Smooth muscle cell (in vitro differentiated cells): Measurements from ENCODE around the gene HECA. TPM values are rescaled to one million over a fixed set of nuclear protein-coding genes. Genes with fewer than 3 reads are reported as not detected.
"Not testable (repeated sequence)": the region's sequence is repeated elsewhere in the genome, so short reads cannot be mapped to it uniquely, and the experiment has no call there.

Experiments used
- DNase-seq: peaks from one replicate; lab custom pipeline; 2025; ENCODE audit not compliant: unreplicated experiment; lab: John Stamatoyannopoulos, UW
- H2AFZ ChIP-seq: fragments of 200-600 bp; sonication (generic); 2 replicates; pipeline ENCODE4 v1.6.0; 2016; ENCODE audit warnings: antibody characterized with exemption, low read depth, mild to moderate bottlenecking
- H3F3A ChIP-seq: fragments of 200-600 bp; sonication (generic); 2 replicates; pipeline ENCODE4 v1.6.0; 2017; ENCODE audit warnings: antibody characterized with exemption, low read depth
- H3K27ac ChIP-seq: fragments of 200-600 bp; sonication (generic); 2 replicates; pipeline ENCODE4 v1.5.1; 2016; ENCODE audit warnings: low read depth, mild to moderate bottlenecking
- H3K27me3 ChIP-seq: fragments of 200-600 bp; sonication (generic); 2 replicates; pipeline ENCODE4 v1.6.1; 2016; ENCODE audit warnings: low read depth, mild to moderate bottlenecking
- H3K36me3 ChIP-seq: fragments of 200-600 bp; sonication (generic); 2 replicates; pipeline ENCODE4 v1.5.1; 2016; ENCODE audit warnings: low read depth
- H3K4me1 ChIP-seq: fragments of 200-600 bp; sonication (generic); 2 replicates; pipeline ENCODE4 v1.5.1; 2016; ENCODE audit warnings: low read depth
- H3K4me2 ChIP-seq: fragments of 200-600 bp; sonication (generic); 2 replicates; pipeline ENCODE4 v1.6.0; 2016; ENCODE audit warnings: mild to moderate bottlenecking
- H3K4me3 ChIP-seq: fragments of 200-600 bp; sonication (generic); 2 replicates; pipeline ENCODE4 v1.5.1; 2016; ENCODE audit warnings: mild to moderate bottlenecking
- H3K79me2 ChIP-seq: fragments of 200-600 bp; sonication (generic); 2 replicates; pipeline ENCODE4 v1.6.0; 2016; ENCODE audit warnings: low read depth, mild to moderate bottlenecking
- H3K9ac ChIP-seq: fragments of 200-600 bp; sonication (generic); 2 replicates; pipeline ENCODE4 v1.6.0; 2016; ENCODE audit warnings: low read depth
- H3K9me3 ChIP-seq: fragments of 200-600 bp; sonication (generic); replicated peaks from 2 replicates; pipeline ENCODE4 v1.5.1; 2016; ENCODE audit warnings: low read depth
- H4K20me1 ChIP-seq: fragments of 200-600 bp; sonication (generic); 2 replicates; pipeline ENCODE4 v1.6.0; 2016; ENCODE audit warnings: low read depth
- CTCF ChIP-seq: fragments of 200-600 bp; sonication (generic); IDR thresholded peaks from 2 replicates; pipeline ENCODE4 v1.5.1; 2017; ENCODE audit warnings: borderline replicate concordance, mild to moderate bottlenecking, antibody characterized with exemption; ENCODE audit not compliant: insufficient read depth, poor library complexity, severe bottlenecking
- WGBS: methylation state at CpG from one replicate; pipeline ENCODE4 v1.1.7; 2016; ENCODE audit warnings: low lambda C conversion rate; 5-methylcytosine and 5-hydroxymethylcytosine counted together
- polyA plus RNA-seq: library from polyadenylated mRNA; unstranded; fragments of >200 nt; fragmentation: Nextera tagmentation; extraction: Ambion mirVana; gene quantifications from 2 replicates; pipeline ENCODE4 v1.2.1, GENCODE V29; 2016
- total RNA-seq: library from RNA; depleted of rRNA; stranded (reverse); fragments of >200 nt; gene quantifications from 2 replicates; pipeline ENCODE4 v1.2.3, GENCODE V29; 2014

The HECA gene
- total and polyA plus RNA-seq, 2 experiments from 2014 or later: 7.7 to 19.7 TPM

- no peak for TF ChIP-seq CTCF
- DNase-seq: no peak
- Histone ChIP-seq H3K27me3 (no peaks in the 10 kb centered on the region), H3K9ac (no peak overlapping the region), H3K36me3 (no peaks in the 10 kb centered on the region), H2AFZ (no peak overlapping the region), H4K20me1 (peaks cover 10% of the 10 kb centered on the region), H3K4me1 (peaks cover 28% of the 10 kb centered on the region), H3K27ac (peak overlapping the region; percentile 51), H3K79me2 (peaks cover 68% of the 10 kb centered on the region), H3K4me3 (no peak overlapping the region), H3K9me3 (no peaks in the 10 kb centered on the region), H3K4me2 (peak overlapping the region; percentile 41), H3F3A (no peaks in the 10 kb centered on the region)
Observed at GRCh38 chr6:139153855-139154254, 19.0 kb downstream of the HECA start.

- Histone ChIP-seq H3K36me3 (no peaks in the 10 kb centered on the region), H3K9ac (no peak overlapping the region), H3F3A (no peaks in the 10 kb centered on the region), H2AFZ (no peak overlapping the region), H3K4me2 (peak overlapping the region; percentile 41), H3K79me2 (peaks cover 56% of the 10 kb centered on the region), H3K27ac (peak overlapping the region; percentile 51), H3K4me3 (no peak overlapping the region), H4K20me1 (no peaks in the 10 kb centered on the region), H3K9me3 (no peaks in the 10 kb centered on the region), H3K27me3 (no peaks in the 10 kb centered on the region), H3K4me1 (peaks cover 28% of the 10 kb centered on the region)
- no peak for TF ChIP-seq CTCF
- DNase-seq: no peak
- 88% methylated on average over 9 of the region's 9 CpGs for WGBS
Observed at GRCh38 chr6:139154881-139155547, 20.1 kb downstream of the HECA start.

- Histone ChIP-seq H3K27me3 (no peaks in the 10 kb centered on the region), H3K4me1 (peaks cover 19% of the 10 kb centered on the region), H3K9ac (no peak overlapping the region), H3K36me3 (no peaks in the 10 kb centered on the region), H3K9me3 (no peaks in the 10 kb centered on the region), H3K27ac (peak overlapping the region; percentile 44), H3F3A (no peaks in the 10 kb centered on the region), H4K20me1 (no peaks in the 10 kb centered on the region), H3K4me2 (no peak overlapping the region), H3K79me2 (peaks cover 46% of the 10 kb centered on the region), H3K4me3 (no peak overlapping the region), H2AFZ (no peak overlapping the region)
- no peak for TF ChIP-seq CTCF
- no peak for DNase-seq
- WGBS: 90% methylated on average over 5 of the region's 5 CpGs
Observed at GRCh38 chr6:139156102-139156501, 21.2 kb downstream of the HECA start.

GRCh38 chr6:139156551-139156950, 21.7 kb downstream of the HECA start:
- Histone ChIP-seq H3K36me3 (no peaks in the 10 kb centered on the region), H3K9ac (no peak overlapping the region), H3K4me3 (no peak overlapping the region), H3K27me3 (no peaks in the 10 kb centered on the region), H3F3A (peaks cover 2% of the 10 kb centered on the region), H4K20me1 (no peaks in the 10 kb centered on the region), H3K27ac (peak overlapping the region; percentile 44), H3K4me1 (peaks cover 17% of the 10 kb centered on the region), H2AFZ (no peak overlapping the region), H3K79me2 (peaks cover 42% of the 10 kb centered on the region), H3K4me2 (no peak overlapping the region), H3K9me3 (no peaks in the 10 kb centered on the region)
- WGBS: 93% methylated on average over 4 of the region's 4 CpGs
- TF ChIP-seq CTCF: no peak
- DNase-seq: no peak

GRCh38 chr6:139157086-139157485, 22.2 kb downstream of the HECA start:
- not testable (repeated sequence) for H3K9ac ChIP-seq, DNase-seq, H3K36me3 ChIP-seq, H3F3A ChIP-seq, H3K9me3 ChIP-seq, H3K27me3 ChIP-seq, H3K4me3 ChIP-seq, H2AFZ ChIP-seq, H4K20me1 ChIP-seq, H3K4me2 ChIP-seq
- H3K4me1 ChIP-seq: peaks cover 17% of the 10 kb centered on the region
- WGBS: 75% methylated on average over 5 of the region's 5 CpGs
- peak overlapping the region; percentile 44 for H3K27ac ChIP-seq
- peaks cover 37% of the 10 kb centered on the region for H3K79me2 ChIP-seq
